A204.1 (cell line): ENCODE results near the gene CYP46A1.
A peak's percentile ranks its signal among the peaks of the same experiment; 100 is the strongest.
"Not testable (repeated sequence)": the region's sequence is repeated elsewhere in the genome, so short reads cannot be mapped to it uniquely, and the experiment has no call there.

Experiments used
- FAIRE-seq: peaks from 2 replicates; lab custom pipeline; 2012; peaks lifted over from hg19 to GRCh38; lab: Jason Lieb, UNC

Gene CYP46A1

DNA sequence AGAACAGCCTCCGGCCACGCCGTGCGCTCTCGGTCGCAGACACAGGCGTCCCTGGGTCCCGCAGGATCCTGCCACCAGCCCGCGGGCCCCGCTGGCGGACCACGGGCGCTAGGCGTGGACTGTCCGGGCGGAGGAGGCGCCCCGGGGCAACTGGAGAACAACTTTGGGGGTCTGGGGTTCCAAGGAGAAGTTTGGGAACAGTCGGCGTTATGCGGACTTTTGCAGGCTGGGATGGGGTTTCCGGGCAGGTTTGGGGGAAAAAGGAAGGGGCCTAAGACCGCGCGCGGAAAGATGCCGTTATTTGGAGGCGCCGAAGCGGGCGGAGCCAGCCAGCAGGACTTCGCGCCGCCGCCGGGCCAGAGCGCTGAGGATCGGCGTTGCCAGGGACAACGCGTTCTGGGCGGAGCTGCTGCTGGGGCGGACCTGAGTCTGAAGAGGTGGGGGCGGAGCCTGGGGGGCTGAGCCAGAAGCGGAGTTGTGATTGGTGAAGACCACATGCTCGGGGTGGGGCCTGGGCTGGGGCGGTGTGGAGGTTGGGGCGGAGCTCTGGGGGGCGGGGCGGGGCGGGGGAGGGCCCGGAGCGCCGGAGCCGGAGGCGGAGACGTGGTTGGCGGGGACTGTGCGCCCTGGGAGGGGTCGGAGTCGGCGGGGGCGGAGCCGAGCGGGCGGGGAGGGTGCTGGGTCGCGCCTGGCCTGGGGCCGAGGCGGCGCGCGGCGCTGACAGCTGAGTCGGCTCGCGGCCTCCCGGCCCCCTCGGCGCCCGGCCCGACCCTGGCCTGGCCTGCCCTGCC, at the start of gene CYP46A1:
TSS of gene CYP46A1 (plus strand) at position 680 of the 791 bp plus-strand sequence. CDS start 120 bp downstream, outside the sequence.
- peak; percentile 95 for FAIRE-seq

DNA sequence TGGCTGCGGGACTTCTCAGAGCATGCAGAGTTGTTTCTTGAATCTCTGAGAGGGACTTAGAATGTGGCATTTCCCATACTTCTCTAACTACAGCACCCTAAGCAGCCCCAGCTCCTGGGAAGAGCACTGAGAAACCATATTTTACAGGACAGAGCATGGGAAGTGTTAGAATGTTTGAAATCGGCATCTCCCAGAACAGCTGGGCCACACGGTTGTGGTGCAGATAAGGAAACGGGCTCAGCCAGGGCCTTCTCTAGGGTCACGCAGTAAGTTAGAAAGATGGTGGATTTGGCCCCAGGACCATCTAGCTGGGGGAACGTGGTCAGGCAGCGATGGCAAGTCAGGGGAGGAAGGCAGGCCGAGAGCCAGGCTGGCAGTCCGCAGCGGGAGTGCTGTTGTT, 49.7 kb upstream of the CYP46A1 start:
- FAIRE-seq, result no peak

DNA sequence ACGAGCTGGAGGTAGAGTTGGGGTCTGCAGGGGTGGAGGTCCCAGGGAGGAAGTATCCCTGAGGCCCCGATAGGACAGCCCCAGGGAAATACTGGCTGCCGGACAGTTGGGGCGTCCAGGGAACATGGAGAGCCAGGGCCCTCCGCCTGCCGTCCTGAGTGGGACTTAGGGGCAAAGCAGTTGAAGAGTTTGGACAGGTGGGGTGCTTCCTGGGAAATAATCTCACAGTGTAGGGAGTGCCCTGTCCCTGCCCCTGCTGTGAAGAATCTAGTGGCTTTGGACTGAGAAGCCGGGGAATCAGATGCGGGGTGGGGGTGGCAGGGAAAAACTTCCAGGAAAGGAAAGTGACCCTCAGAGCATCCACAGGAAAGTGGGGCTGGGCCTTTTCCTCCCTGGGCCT, 49.0 kb upstream of the CYP46A1 start:
- FAIRE-seq, result no peak

DNA sequence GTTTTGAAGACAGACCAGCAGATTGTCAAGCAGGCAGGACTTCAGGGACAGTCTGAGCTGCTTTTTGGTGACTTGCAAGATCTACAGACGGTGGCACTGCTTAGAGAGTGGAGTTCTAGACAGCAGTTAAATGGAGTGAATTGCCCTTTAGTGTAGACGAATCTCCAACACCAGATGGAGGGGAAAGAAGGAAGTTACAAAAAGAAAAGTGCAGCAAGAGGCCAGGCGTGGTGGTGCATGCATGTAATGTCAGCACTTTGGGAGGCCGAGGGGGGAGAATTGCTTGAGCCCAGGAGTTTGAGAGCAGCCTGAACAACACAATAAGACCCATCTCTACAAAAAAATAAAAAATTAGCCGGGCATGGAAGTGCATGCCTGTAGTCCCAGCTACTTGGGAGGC, 47.6 kb upstream of the CYP46A1 start:
- FAIRE-seq, result no peak

DNA sequence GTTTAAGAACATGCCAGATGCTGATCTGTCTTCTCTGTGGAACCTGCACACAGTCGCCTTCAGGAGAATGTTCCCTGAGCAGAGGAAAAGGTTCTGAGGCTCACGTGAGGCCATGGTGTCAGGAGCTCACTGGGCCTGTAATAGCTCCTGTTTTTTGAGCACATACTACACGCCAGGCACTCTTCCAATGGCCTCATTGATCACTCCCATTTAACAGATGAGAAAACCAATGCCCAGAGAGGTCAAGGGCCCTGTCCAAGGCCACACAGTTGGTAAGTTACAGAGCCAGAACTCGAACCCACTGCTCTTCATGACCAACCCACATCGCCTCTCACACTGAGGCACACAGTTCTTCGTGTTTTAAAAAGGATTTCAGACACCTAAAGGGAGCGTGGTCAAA, 46.5 kb upstream of the CYP46A1 start:
- FAIRE-seq, result no peak

DNA sequence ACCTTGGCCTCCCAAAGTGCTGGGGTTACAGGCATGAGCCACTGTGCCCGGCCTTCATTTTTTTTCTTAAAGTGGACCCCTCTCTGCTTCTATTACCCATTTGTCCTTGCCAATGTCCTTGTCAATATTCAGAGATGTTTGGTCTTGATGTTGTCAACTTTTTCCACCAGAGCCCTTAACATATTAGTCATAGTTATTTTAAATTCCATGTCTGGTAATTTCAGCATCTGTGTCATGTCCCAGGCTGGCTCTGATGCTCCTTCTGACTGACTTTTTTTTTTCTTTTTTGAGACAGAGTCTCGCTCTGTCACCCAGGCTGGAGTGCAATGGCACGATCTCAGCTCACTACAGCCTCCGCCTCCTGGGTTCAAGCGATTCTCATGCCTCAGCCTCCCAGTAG, 41.3 kb upstream of the CYP46A1 start:
- not testable (repeated sequence) for FAIRE-seq

DNA sequence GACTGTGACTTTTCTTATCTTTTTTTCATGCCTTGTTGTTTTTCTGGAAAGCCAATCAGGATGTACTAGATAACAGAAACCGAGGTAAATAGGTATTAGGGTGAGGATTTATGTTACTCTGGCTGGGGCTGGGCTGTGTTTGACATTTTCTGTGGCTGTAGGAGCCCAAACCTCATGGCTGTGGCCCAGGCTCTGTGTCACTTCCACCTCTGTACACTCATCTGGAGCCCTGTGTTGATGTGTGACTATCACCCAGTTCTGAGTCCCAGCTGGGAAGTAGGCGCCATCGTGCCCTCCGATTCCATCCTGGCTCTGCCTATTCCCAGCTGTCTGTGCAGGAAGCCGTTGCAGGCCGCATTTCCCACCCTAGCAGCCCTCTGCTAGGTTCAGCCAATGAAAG, 40.8 kb upstream of the CYP46A1 start:
- no peak for FAIRE-seq

DNA sequence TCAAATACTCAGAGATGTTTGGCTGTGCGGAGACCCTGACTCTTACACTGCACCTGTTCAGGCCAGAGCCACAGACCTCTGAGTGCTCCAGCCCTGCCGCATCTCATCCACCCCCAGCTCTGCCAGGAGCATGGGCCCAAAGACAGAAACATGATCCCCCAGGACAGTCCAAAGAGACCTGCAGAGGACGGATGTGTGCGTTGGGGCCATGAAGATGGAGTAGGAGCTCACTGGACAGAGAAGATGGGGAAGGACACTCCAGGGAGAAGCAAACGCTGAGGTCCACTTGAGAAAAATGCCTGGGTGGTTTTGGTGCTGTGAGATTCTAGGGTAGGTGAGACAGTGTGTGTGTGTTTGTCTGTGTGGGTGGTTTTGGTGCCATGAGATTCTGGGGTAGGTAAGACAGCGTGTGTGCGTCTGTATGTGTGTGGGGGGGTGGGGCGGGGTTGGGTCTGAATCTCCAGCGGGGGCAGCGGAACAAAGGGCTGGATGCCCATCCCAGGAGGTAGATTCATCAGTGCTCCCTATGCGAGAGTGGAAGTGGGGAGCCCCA, 40.0 kb upstream of the CYP46A1 start:
- FAIRE-seq, result no peak

DNA sequence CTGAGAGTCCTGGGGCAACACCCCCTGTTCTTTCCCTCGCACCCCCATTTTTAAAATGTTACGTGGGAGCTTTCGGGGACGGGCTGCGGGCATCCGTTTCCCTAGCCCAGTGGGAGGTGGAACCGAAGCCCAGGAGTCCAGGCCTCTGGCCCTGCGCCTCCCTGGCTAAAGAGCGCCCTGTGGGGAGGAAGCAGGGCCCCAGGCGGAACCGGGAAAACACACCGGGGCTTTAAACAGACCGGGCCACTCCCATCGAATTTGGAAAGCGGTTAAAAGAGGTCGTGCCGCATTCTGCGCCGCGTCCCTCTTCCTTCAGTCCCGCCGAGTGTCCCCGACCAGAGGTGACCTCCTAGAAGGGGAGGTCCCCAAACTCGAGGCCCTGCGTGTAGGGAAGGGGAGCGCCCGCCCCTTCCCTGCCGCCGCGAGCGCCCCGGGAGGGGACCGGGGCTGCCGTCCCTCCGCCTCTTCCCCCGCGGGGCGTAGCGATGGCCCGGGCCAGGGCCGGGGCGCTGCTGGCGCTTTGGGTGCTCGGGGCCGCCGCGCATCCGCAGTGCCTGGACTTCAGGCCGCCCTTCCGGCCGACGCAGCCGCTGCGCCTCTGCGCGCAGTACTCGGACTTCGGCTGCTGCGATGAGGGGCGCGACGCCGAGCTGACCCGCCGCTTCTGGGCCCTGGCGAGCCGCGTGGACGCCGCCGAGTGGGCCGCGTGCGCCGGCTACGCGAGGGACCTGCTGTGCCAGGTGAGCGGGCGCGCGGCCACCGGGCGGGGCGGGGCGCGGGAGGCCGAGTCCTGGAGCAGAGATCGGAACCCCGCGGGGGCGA, 39.2 kb upstream of the CYP46A1 start, which contains the start of gene HHIPL1:
TSS of gene HHIPL1 (plus strand) at position 407 of the 822 bp plus-strand sequence. CDS start at position 486, 79 bp downstream.
- no peak for FAIRE-seq

DNA sequence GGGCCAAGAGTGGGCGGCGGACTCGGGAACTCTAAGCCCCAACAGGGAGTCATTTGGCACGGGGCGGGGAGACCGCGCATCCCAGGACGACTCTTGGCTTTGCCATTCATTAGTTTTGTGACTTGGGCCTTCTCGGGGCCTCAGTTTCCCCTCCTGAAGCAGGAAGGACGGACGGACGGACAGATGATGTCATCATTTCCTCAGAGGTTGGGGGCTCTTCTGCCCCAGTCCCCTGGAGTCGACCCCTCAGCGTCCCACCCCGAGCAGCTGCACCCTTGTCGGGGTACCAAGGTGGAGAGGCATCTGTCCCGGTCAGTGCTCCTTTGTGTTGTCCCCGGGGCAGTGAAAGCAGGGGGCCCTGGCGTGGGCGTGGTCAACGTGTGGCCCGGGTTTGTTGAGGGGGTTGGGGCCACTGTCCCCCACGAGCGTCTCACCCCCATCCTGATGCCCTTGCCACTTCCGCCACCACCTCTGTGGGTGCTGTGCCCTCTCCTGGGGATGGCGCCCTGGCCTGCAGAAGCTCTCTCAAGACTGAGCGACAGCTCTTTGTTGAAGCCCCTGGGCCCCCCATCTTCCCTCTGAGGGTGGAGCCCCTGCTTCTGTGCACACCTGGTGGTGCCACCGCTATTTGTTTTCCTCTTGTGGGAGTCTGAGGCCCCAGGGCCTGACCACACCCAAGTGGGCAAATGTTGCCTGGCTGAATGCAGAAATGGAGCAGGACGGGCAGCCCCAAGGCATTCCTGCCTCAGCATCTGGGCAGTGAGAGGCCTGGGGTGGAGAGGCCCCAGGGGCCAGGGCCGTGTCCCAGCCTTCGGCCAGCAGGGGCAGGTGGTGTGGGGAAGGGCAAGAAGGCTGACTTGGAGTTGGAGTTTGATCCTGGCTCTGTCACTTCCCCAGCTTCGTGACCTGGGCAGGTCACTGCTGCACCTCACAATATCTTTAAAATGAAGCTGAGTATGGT, 38.3 kb upstream of the CYP46A1 start:
- no peak for FAIRE-seq

DNA sequence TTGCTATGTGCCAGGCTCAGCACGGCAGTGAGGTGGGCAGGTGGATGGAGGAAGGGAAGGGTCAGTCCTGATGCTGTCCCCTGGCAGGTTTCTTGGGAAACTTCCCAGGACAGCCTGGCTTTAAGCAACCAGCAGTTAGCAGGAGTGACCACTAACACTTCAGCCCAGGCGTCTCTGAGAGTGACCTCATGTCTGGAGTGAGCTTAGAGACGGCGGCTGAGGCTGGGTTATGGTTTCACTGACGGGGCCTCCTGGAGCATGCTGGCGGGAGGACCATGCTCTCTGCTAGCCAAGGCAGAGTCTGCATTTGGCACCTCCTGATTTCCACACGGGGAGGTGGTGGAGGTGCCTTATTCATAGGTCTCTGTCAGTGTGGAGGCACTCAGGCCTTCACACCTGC, 36.7 kb upstream of the CYP46A1 start:
- no peak for FAIRE-seq

DNA sequence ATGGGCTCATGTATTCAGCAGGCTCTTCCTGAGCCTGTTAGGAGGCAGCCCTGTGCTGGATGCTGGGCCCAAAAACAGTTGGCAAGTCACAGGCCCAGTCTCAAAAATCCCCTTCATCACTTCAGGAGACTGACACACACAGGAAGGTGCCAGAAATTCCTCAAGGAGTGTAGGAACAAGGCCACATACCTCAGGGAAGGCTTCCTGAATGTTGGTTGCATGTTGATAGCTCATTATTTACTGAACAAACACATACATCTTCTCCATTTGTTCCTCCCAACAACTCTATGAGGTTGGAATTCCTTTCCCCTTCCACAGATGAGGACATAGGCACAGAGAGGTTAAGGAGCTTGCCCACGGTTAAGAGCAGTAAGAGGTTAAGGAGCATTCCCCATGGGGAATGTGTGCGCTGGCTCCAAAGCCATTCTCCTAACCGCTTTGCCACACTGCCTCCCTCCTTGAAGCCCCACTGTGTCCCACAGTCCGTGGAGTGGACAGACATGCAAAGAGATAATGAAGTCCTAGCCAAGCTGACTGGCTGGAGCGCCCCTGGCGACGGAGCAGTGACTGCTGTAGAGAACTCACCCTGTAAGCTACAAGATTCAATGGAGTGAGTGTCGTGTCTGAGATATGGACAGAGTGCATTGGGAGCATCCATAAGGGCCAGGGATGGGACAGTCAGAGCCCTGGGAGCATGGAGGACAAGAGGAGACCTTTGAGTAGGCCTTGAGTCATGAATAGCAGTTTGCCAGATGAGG, 35.9 kb upstream of the CYP46A1 start:
- FAIRE-seq, result no peak

DNA sequence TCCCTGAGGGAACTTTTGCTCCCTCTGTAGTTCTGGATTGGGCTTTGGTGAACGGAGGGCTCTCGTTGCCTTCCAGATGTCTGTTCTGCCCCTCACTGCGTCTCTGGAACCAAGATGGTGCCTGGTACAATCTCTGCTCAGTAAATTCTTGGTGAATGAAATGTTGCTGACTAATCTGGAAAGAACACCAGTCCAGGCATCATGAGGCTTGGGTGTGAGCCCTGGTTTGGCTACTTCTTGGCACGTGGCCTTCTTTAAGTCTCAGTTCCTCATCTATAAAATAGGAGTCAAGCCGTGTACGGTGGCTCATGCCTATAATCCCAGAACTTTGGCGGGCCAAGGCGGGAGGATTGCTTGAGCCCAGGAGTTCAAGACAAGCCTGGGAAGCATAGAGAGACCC, 34.9 kb upstream of the CYP46A1 start:
- FAIRE-seq, result no peak

DNA sequence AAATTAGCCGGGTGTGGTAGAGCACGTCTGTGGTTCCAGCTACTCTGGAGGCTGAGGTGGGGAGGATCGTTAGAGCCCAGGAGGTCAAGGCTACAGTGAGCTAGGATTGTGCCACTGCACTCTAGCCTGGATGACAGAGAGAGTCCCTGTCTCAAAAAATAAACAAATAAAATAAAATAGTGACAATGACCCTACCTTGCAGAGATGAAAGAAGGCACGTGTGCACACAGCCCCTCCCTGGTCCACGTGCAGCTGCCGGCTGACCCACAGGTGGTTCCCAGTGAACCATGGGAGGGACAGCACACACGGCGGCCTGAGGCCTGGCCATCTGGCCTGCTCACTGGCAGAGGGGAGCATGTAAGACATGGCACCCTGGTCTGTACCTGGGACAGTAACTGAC, 34.5 kb upstream of the CYP46A1 start:
- no peak for FAIRE-seq

DNA sequence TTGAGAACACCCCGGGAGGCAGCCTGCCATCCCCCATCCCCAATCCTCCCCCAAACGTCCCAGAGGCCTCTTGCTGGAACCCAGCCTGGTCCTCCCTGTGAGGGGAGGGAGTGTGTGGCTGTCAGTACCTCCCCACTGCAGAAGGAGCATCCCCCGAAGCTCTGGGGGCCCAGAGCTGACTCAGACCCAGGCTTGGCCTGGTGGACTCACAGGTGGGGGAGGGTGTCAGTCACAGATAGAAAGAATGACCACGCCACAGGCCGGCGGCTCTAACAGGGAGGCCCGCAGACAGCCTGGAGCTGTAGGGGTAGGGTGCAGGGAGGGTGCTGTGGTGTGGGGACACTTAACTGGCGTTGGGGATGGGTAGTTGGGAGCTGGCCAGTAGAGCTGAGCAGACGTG, 33.9 kb upstream of the CYP46A1 start:
- no peak for FAIRE-seq

DNA sequence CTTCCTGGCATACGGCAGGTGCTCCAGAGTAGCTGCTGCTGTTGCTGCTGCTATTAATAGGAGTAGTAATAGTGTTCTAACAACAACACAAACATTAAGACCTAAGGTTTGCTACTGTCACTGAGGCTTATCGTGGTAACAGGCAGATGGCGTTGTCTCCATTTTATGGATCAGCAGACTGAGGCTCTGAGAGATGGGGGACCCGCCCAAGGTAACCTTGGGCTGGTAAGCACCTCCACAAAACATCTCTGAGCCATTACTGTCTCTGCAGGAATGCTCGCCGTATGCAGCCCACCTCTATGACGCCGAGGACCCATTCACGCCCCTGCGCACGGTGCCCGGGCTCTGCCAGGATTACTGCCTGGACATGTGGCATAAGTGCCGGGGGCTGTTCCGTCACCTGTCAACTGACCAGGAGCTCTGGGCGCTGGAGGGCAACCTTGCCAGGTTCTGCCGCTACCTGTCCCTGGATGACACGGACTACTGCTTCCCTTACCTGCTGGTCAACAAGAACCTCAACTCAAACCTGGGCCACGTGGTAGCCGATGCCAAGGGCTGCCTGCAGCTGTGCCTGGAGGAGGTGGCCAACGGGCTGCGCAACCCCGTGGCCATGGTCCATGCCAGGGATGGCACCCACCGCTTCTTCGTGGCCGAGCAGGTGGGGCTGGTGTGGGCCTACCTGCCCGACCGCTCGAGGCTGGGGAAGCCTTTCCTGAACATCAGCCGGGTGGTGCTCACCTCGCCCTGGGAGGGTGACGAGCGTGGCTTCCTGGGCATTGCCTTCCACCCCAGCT, 31.9 kb upstream of the CYP46A1 start:
- FAIRE-seq, result no peak

DNA sequence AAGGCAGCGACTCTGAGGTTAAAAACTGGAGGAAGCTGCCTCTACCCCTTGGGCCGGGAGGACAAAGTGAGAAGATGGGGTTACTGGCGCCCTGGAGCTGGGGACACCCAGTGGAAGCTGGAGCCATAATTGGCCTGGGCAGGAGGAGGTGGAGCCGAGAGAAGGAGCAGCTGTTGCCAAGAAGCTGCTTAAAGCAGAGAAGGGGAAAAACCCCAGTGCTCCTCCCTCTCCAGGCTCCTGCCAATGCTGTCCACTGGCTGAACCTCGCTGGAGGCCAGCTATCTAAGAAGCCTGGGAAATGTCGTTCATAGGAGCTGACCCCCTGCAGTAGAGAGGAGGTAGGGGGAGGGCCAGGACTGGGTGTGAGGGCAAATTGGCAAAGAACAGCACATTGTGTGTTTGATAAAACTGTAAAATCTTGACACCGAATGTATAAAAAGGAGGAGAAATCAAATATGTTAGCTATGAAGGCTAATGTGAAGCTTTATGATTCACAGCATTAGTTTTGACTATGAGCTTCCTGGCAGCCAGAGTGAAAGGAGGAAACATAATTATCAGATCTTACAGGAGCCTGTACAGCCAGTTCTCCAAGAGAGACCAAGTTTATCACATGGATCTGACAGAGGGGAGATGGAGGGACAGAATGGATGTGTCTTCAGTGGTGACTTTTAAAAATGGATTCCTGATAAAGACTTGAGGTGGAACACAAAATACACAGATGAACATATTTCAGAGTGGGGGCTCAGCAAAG, 29.7 kb upstream of the CYP46A1 start:
- no peak for FAIRE-seq

DNA sequence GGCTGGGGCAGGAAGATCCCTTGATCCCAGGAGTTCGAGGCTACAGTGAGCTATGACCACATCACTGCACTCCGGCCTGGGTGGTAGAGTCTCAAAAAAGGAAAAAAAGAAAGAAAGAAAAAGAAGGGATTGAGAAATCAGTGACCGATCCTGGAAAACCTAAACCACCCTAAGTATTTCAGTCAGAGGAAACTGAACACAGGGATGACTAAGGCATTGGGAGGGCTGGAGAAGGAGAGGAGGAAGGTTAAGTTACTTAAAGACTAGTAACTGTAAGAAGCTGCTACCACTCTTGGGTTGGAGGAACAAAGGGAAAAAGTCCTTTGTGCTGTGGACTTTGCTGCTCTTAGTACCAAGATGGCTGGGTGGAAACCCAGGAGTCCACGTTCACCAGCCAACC, 28.6 kb upstream of the CYP46A1 start:
- no peak for FAIRE-seq

DNA sequence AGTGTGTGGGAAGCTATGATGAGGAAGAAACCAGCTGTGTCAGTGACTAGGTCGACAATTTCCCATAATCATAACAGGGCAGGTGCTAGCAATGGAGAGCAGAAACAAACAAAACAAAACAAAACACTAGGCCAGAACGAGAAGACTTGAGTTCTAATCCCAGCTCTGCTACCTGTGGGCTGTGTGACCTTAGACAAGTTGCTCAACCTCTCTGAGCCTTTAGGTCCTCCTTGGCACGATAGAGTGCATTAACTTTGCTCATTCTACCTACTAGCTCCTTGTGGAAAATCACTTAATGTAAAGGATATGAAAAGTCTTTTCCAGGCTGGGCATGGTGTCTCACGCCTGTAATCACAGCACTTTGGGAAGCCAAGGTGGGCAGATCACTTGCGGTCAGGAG, 27.9 kb upstream of the CYP46A1 start:
- FAIRE-seq, result no peak
